Hindlimb muscle (tissue), 1 donor: ENCODE measurements around the gene PUM1. TPM values are rescaled to one million over a fixed set of nuclear protein-coding genes. Genes with fewer than 3 reads are reported as not detected.
"Not testable (repeated sequence)": the region's sequence is repeated elsewhere in the genome, so short reads cannot be mapped to it uniquely, and the experiment has no call there.

Experiments
- DNase-seq: peaks from one replicate; pipeline ENCODE4 v3.0.0-alpha.2; 2013
- polyA plus RNA-seq: library from polyadenylated mRNA; unstranded; fragments of 120-200 nt; gene quantifications from one replicate; pipeline ENCODE4 v1.2.1, GENCODE V29; 2013; ENCODE audit not compliant: insufficient read length

The PUM1 gene
- polyA plus RNA-seq, 1 donor, result 60.9 TPM

- no peak for DNase-seq
These were observed 102.7 kb downstream of the PUM1 start for GRCh38 chr1:30962609-30963508.

GRCh38 chr1:30957560-30958222 is 107.8 kb downstream of the PUM1 start:
- DNase-seq, result no peak

- DNase-seq, result no peak
These were observed 110.0 kb downstream of the PUM1 start for GRCh38 chr1:30955448-30956015.

DNA sequence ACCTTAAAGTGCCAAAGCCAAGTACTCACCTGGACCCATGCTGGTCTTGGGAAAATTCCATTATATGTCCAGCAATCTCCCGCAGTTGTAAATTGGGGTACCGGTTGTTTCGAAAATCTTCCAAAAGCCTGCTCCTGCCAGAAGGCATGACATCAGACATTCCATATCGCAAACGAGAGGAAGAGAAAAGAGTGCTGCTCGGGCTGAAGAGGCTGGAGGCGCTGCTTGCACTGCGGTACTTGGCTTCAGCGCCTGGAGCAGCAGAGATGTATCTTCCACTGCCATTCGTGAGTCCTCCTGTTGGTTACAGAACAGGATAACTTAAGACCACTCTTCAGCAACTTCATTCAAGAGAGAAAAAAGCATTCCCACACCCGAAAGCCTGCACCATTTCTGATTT is 111.8 kb downstream of the PUM1 start:
- no peak for DNase-seq

DNA sequence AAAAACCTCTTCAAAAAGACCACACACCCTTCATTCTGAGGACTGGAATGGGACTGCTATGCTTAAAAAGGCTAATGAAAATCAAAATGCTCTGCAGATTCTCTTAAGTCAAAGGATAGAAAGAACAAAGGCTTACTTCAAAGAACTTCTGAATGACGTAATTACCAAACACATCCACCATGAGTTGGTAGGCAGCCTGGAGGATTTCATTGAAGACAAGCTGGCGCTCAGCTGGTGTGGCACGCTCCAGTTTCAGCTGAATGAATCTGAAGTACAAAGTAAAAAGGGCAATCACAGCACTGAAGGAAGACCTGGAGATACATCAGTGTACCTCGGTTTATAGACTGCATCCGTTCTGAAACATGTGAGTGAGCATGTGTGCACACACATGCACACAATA is 113.4 kb downstream of the PUM1 start:
- no peak for DNase-seq

DNA sequence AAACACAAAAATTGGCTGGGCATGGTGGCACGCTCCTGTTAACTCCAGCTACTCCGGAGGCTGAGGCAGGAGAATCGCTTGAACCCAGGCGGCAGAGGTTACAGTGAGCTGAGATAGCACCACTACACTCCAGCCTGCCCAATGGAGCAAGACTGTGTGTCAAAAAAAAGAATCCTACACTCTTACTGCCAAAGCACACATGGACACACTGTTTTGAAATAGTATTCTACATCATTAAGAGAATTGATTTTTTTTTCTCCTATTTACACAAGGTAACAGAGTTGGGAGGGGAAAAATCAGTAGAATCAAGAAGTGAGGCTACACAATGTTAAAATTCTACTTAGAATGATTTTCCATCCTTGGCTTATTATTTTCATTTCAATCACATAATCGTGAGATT is 114.8 kb downstream of the PUM1 start:
- no peak for DNase-seq

- DNase-seq, result no peak
These were observed 115.5 kb downstream of the PUM1 start for GRCh38 chr1:30950053-30950452.

- DNase-seq, result not testable (repeated sequence)
These were observed 116.1 kb downstream of the PUM1 start for GRCh38 chr1:30949487-30949838.

DNA sequence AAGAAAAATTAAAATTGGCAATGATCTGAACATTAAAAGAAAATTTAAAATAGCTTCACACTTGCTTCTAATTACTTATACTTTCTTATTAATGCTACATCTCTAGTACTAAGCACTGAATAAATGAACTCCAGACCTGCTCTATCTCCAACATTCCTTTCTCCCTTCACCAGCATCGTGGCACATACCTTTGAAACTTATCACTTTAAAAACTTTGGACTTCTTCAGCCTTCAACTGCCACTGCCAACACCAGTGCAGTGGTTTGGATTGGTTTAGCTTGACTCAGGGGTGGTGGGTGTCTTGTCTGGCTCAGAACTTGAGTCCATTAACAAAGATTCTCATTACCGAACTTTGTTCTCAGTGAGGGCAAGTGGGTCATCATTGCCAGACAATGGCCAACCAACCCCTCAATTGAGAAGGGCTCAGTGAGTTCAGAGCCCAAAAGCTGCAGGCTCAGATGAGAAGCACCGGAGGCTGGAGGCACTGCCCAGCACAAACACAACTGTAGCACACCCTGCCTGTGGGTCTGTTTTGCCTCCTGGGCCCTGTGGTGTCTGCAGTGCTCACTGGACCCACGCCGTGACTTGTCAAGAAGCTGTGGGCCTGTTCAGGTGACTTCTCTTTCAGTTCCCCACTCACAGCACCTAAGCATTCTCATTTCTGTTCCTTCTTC is 116.6 kb downstream of the PUM1 start:
- not testable (repeated sequence) for DNase-seq

- DNase-seq, result no peak
These were observed 117.2 kb downstream of the PUM1 start for GRCh38 chr1:30948278-30948677.

- no peak for DNase-seq
These were observed 118.3 kb downstream of the PUM1 start for GRCh38 chr1:30947212-30947611.

GRCh38 chr1:30942326-30942963 is 123.1 kb downstream of the PUM1 start:
- DNase-seq, result no peak

GRCh38 chr1:30940541-30940940 is 125.0 kb downstream of the PUM1 start:
- no peak for DNase-seq

- DNase-seq, result no peak
These were observed 128.9 kb downstream of the PUM1 start for GRCh38 chr1:30936541-30937171.

DNA sequence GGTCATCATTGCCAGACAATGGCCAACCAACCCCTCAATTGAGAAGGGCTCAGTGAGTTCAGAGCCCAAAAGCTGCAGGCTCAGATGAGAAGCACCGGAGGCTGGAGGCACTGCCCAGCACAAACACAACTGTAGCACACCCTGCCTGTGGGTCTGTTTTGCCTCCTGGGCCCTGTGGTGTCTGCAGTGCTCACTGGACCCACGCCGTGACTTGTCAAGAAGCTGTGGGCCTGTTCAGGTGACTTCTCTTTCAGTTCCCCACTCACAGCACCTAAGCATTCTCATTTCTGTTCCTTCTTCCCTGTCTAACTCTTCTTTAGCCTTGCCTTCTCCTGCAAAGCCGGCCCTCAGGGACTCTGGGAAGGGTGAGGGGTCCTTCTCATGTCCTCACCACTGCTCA is 129.8 kb downstream of the PUM1 start:
- not testable (repeated sequence) for DNase-seq

- no peak for DNase-seq
These were observed 130.9 kb downstream of the PUM1 start for GRCh38 chr1:30934613-30935012.

GRCh38 chr1:30933874-30934252 is 131.7 kb downstream of the PUM1 start:
- no peak for DNase-seq

DNA sequence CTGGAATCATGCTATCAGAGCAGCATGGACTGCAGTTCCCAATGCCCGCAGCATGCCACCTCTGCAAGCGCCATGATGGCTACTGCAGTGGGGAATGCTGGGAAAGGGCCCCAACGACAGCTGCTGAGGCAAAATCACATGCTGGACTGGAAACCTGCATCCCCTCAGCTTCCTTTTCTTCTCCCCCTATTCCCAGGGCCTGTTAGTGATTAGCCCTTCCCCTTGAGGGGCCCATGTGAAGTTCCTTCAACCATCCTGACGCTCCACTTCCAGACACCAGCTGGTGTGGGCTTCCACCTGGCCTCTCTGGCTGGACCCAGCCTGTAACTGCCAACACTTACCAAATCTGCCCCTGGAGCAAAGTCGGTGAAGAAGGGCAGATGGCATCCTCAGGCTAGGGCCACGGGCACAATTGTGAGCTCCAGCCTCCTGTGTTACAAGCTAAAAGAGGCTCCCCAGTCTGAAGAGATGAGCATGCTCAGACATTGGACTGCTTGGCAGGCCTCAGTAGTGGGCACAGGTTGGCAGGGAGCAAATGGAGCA is 134.8 kb downstream of the PUM1 start:
- DNase-seq, result no peak

DNA sequence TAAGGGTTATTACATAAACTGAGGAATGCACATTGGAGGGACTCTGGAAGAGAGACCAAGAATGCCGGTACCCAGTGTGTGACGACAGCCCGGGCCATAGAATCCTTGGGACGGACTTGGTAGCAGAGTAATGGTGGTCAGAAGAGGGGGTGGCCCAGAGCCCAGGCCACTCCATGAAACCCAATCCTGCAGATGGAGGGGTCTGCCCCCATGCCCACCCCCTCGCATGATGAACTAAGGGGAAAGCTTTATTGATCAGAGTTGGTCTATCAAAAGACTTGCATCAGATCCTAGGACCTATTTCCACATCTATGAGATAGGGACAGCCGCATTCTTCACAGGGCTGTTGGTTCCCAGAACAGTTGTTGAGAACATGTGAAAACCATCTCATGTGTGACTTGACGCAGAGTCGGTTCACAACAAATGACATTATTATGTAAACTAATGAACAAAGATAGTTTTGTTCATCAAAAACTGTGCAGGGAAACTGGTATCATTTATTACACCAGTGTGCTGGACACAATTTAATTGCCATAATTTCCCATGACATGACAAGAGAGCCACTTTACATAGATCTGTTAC is 135.5 kb downstream of the PUM1 start:
- no peak for DNase-seq

GRCh38 chr1:30929135-30929889 is 136.2 kb downstream of the PUM1 start:
- no peak for DNase-seq

GRCh38 chr1:30928789-30929134 is 136.8 kb downstream of the PUM1 start:
- no peak for DNase-seq
